ENCODE data around the gene RBBP7.

RBBP7 gene

DNA sequence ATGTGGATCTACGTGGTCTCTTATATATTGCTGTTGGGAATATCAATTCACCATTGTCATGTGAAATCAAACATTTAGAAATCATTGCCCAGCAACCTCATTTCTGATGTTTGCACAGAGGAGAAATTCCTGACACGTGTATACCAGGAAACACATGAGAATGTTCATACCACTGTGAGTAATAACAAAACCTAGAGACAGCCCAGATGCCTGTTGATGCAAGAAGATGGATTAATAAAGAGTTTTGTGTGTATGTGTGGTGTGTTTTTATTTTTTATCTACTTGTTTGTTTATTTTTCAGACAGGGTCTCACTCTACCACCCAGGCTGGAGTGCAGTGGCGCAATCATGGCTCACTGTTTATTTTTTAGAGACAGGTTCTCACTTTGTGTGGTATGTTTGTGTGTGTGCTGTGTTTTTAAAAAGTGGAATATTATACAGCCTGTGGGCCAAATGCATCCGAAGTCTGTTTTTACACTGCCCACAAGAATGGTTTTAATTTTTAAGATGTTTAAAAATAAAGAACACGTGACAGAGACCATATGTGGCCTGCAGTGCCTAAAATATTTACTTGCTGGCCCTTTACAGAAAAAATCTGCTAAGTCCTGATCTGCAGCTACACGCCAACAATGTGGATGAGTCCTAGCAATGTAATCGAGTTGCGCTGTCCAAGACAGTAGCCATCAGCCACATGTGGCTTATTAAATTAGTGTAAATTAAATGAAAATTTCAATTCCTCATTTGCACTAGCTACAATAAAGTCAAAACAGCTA, 44.7 kb downstream of the RBBP7 start:
- peak; percentile 15 for DNase-seq

GRCh38 chrX:16822723-16823122, 47.4 kb downstream of the RBBP7 start:
- DNase-seq, result peak; percentile 38

DNA sequence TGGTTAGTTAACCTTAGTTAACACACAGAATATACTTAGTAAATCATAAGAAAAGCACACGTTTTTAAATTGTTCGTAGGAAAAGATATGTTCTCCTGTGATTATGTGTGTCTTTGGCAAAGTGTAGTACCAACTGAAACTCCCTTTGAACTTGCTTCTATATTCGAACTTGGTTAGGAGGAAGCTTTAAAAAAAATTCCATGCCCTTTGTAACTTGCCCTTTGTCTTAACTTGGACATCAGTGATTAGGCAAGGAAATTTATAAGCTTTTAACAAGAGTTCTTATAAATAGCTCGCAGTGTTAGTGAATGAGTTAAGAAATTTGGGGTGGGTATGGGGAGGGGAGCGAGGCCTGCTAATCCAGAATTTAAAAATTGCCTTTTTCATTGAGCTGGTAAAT, 50.5 kb downstream of the RBBP7 start:
- no peak for DNase-seq

GRCh38 chrX:16814597-16814996, 55.6 kb downstream of the RBBP7 start:
- no peak for DNase-seq

DNA sequence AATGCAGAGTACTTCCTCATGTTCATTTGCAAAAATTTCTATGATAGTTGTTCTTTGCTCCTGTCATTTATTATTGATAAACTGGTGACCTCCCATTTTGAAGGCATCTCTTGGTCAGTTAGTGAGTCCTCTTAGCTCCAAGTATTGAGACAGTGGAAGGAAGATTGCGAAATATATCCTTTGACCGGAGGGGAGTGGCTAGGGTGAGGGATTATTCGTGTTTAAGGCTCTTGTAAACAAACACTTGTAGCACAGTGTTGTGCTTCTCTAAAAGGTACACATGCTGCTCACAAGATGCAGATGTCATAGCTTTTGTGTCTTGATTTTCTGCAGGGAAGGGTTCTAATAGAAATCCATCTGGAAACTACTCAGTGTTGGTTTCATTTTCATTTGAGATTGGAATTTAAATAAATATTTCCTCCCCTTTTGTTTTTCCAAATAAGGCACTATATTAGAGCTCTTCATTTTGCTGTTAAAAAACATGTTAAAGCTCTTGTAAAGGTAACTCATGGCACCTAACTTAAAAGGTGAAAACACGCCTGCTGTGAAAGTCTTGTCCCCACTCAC, 62.1 kb downstream of the RBBP7 start:
- DNase-seq, result peak; percentile 15

- DNase-seq, result no peak
These were observed 62.6 kb downstream of the RBBP7 start for GRCh38 chrX:16807548-16807947.

- DNase-seq, result no peak
These were observed 65.2 kb downstream of the RBBP7 start for GRCh38 chrX:16804923-16805464.

GRCh38 chrX:16797841-16798240, 72.3 kb downstream of the RBBP7 start:
- peak; percentile 55 for DNase-seq

GRCh38 chrX:16797358-16797757, 72.8 kb downstream of the RBBP7 start:
- peak; percentile 18 for DNase-seq

- DNase-seq, result no peak
These were observed 73.9 kb downstream of the RBBP7 start for GRCh38 chrX:16796298-16796697.
